IPS DF 4.7 (cell line): Measurements from ENCODE around the gene GLYAT.
"Not testable (repeated sequence)": the region's sequence is repeated elsewhere in the genome, so short reads cannot be mapped to it uniquely, and the experiment has no call there.

Experiments
- DNase-seq: peaks from one replicate; pipeline ENCODE4 v3.0.0-alpha.2; 2013; ENCODE audit warnings: low spot score; ENCODE audit errors: extremely low read depth

Gene GLYAT

GRCh38 chr11:58677536-58677935 is 54.2 kb downstream of the GLYAT start:
- not testable (repeated sequence) for DNase-seq

- DNase-seq = no peak
Measured at GRCh38 chr11:58676563-58677135, 55.1 kb downstream of the GLYAT start.

DNA sequence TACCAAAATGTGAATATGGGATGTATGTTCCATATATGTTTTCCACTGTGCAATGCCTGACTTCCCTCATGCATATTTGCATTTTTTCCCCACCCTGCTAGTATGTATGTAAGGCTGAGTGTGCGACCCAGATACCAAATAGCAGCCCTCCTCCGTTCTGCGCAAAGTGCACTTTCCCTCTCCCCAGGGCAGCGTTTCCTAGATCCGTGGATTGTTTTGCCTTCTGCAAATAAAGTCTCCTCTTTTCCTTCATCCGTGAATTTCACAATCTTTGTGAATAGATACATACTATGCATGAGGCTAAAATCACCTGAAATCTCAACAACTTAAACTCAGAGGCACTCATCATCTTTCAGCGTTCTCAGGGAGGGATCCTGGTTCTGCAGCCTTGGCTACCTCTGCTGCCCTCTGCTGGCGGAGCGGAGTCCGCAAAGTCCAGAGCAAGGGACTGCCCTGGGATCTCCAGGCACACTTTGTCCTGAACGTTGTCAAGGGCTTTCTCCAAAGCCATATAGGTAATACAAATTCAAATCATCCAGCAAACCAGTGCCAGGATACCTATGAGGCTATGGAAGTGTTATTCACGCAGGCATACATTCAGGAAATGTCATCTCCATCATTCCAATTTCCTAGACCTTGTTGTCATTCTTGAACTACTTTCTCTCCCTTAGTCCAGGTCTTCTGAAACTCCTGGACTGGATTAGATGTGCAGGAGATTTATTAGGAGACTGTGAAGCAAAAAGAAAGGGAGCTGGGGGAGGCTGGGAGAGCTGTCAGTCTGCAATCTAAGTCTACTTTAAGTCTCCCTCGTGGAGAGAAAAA is 56.2 kb downstream of the GLYAT start:
- DNase-seq = no peak

- DNase-seq = no peak
Measured at GRCh38 chr11:58674609-58675008, 57.1 kb downstream of the GLYAT start.

DNA sequence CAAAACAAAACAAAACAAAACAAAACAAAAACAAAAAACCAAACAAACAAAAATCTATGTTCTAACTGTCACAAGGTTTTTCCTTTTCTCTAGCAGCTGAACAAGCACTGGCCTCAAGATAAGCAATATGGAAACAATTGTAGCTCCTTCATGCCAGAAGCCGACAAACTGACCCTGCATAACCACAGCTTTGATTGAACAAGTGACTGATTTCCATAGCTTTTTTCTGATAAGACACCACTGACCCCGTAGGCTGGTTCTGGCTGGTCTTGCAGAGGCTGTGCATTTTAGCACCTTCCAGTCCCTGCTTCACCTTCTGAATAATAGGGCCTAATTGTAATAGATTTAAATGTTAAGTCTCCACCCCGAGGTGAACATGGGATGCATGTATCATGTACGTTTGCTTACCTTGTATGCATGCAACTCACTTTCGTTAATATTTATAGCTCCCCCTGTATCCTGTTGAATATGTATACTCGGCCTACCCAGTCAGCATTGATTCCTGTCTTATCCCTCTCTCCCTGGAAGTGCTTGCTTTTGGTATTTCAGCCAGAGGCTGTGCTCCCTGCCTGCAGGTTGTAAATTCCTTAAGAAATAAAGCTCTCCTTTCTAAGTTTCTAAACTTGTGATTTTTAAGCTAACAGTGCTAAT is 59.6 kb downstream of the GLYAT start:
- no peak for DNase-seq

DNA sequence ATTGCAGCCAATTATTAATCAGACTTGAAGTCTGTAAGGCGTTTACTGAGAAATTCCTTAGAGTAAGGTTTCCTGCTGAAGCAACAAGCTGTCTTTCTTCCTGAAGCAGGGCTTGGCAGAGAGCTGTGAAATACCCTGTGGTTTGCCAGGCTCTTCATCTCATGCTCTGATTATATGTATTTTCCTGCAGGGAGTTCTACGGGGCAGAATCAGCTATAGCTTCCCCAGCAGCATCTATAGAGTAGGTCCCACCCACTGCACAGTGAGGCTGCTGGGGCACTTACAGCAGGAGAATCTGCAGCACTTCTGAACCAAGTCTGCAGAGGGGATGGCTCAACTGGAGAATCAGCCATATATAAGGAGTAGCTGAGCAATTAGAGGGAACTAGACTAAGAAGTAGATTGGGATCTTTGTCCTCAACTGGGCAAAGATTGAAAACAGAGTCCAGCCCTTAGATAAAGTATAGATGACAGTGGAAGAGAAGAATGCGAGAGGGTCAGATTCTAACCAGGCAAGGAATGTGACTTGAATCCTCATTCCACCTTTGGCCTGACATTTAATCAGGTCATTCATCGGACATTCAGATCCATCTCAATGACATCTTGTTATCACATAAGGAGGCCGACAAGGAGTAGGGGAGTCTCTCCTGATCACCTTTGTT is 71.7 kb downstream of the GLYAT start:
- no peak for DNase-seq

- no peak for DNase-seq
Measured at GRCh38 chr11:58659404-58659803, 72.3 kb downstream of the GLYAT start.
